ENCODE data around the gene CAVIN3. TPM values are rescaled to one million over a fixed set of nuclear protein-coding genes. Genes with fewer than 3 reads are reported as not detected.

The CAVIN3 gene
- total RNA-seq, 1 experiment from 2014 or later, result 41.5 TPM

GRCh38 chr11:6350043-6350442 lies 29.7 kb upstream of the CAVIN3 start:
- peaks cover 8% of the 10 kb centered on the region for H3K36me3 Mint-ChIP-seq
- POLR2A ChIA-PET, result no interaction called here
- no peak overlapping the region for H3K4me3 Mint-ChIP-seq
- H3K27ac Mint-ChIP-seq, result no peak overlapping the region
- no peaks in the 10 kb centered on the region for H3K27me3 Mint-ChIP-seq (ENCODE audit: low read depth)
- TF ChIP-seq SMAD4 (CRISPR knock-in tag; IDR thresholded peaks at IDR 0.05) (no peak), MLX (CRISPR knock-in tag; IDR thresholded peaks at IDR 0.05) (no peak), TEAD1 (CRISPR knock-in tag; IDR thresholded peaks at IDR 0.05) (no peak), CREB1 (CRISPR knock-in tag; IDR thresholded peaks at IDR 0.05) (no peak), FOXP4 (CRISPR knock-in tag; IDR thresholded peaks at IDR 0.05) (no peak), HMGA2 (CRISPR knock-in tag; IDR thresholded peaks at IDR 0.05) (no peak), ZNF263 (CRISPR knock-in tag; IDR thresholded peaks at IDR 0.05; ENCODE audit: low read depth) (no peak), ZNF671 (CRISPR knock-in tag; IDR thresholded peaks at IDR 0.05) (no peak), PRDM15 (CRISPR knock-in tag; IDR thresholded peaks at IDR 0.05) (no peak), TCF7 (CRISPR knock-in tag; IDR thresholded peaks at IDR 0.05; ENCODE audit: low read depth) (no peak), ZNF416 (CRISPR knock-in tag; IDR thresholded peaks at IDR 0.05) (no peak), RORB (CRISPR knock-in tag; IDR thresholded peaks at IDR 0.05) (no peak), RELA (CRISPR knock-in tag; IDR thresholded peaks at IDR 0.05; ENCODE audit: borderline replicate concordance) (no peak), ZSCAN18 (CRISPR knock-in tag; IDR thresholded peaks at IDR 0.05) (no peak)
- CTCF ChIA-PET, result interaction anchor here (1.7 kb wide), 1 partner anchor 13 kb away, joined by 7 read pairs; no protein-coding TSS in a partner anchor
- no peak for DNase-seq (ENCODE audit: low spot score)
- peaks cover 19% of the 10 kb centered on the region for H3K9me3 Mint-ChIP-seq
- H3K4me1 Mint-ChIP-seq, result peaks cover 14% of the 10 kb centered on the region
- no peak for ATAC-seq

GRCh38 chr11:6345366-6345765 lies 25.1 kb upstream of the CAVIN3 start:
- ChIA-PET POLR2A (no interaction called here), CTCF (interaction anchor here (1.3 to 1.4 kb wide), 2 partner anchors 8 to 18 kb away, joined by 5 to 6 read pairs; no protein-coding TSS in a partner anchor)
- H3K27me3 Mint-ChIP-seq (ENCODE audit: low read depth), result no peaks in the 10 kb centered on the region
- peaks cover 19% of the 10 kb centered on the region for H3K9me3 Mint-ChIP-seq
- TF ChIP-seq PREB (CRISPR knock-in tag; IDR thresholded peaks at IDR 0.05; ENCODE audit: borderline replicate concordance), result no peak
- TF ChIP-seq RORB (CRISPR knock-in tag; IDR thresholded peaks at IDR 0.05), result no peak
- TF ChIP-seq PRDM15 (CRISPR knock-in tag; IDR thresholded peaks at IDR 0.05), result no peak
- H3K36me3 Mint-ChIP-seq, result peaks cover 8% of the 10 kb centered on the region
- H3K4me3 Mint-ChIP-seq, result no peak overlapping the region
- no peak for ATAC-seq
- H3K4me1 Mint-ChIP-seq, result peaks cover 9% of the 10 kb centered on the region
- no peak for DNase-seq (ENCODE audit: low spot score)
- H3K27ac Mint-ChIP-seq, result no peak overlapping the region

Measured in WTC11 (cell line).